GM12874 (cell line): ENCODE results near the gene NFKB1.
A peak's percentile ranks its signal among the peaks of the same experiment; 100 is the strongest.

Experiments used
- CTCF ChIP-seq: IDR thresholded peaks from 2 replicates; pipeline ENCODE4 v1.5.1; 2011; ENCODE audit warnings: low read depth, mild to moderate bottlenecking, control low read depth, low read length, moderate library complexity; ENCODE audit not compliant: insufficient read depth

Gene NFKB1

GRCh38 chr4:102610007-102610406 lies 108.8 kb downstream of the NFKB1 start:
- TF ChIP-seq CTCF: peak; percentile 29; the same call in 1 of the 2 replicates

- no peak for TF ChIP-seq CTCF
Measured at GRCh38 chr4:102610476-102610875, 109.3 kb downstream of the NFKB1 start.

- no peak for TF ChIP-seq CTCF
Measured at GRCh38 chr4:102612210-102612609, 111.1 kb downstream of the NFKB1 start.

- TF ChIP-seq CTCF: no peak
Measured at GRCh38 chr4:102612824-102613366, 111.7 kb downstream of the NFKB1 start.

GRCh38 chr4:102614801-102615200 lies 113.6 kb downstream of the NFKB1 start:
- TF ChIP-seq CTCF: no peak

- no peak for TF ChIP-seq CTCF
Measured at GRCh38 chr4:102616636-102617035, 115.5 kb downstream of the NFKB1 start.

- peak; percentile 31 for TF ChIP-seq CTCF
Measured at GRCh38 chr4:102620697-102621497, 119.7 kb downstream of the NFKB1 start.
